Gastrocnemius medialis (tissue), 4 donors: Measurements from ENCODE around the gene DMXL2. TPM values are rescaled to one million over a fixed set of nuclear protein-coding genes. Genes with fewer than 3 reads are reported as not detected.

ENCODE experiments used
- ATAC-seq, 2 donors: fragments of 150-250 bp; one replicate each; pipeline ENCODE4 v1.9.1; 2016
- DNase-seq, 2 donors: peaks; one replicate each; pipeline ENCODE4 v3.0.0-alpha.2; 2019
- H3K27ac ChIP-seq, 4 donors: fragments of 200-600 bp; sonication (generic); 1 replicate in 1 of 4; 2 replicates in 3 of 4; pipeline ENCODE4 v1.5.1; 2016 to 2018; ENCODE audit warnings: mild to moderate bottlenecking in 2 of 4, moderate library complexity in 1 of 4
- H3K27me3 ChIP-seq, 3 donors: fragments of 200-600 bp; sonication (generic) in 2 of 3; 1 replicate in 1 of 3; 2 replicates in 2 of 3; pipeline versions ENCODE4 v1.5.1 to v1.6.0; 2016 to 2019; ENCODE audit warnings: mild to moderate bottlenecking in 1 of 3, moderate library complexity in 1 of 3
- H3K36me3 ChIP-seq, 2 donors: fragments of 200-600 bp; sonication (generic) in 1 of 2; one replicate each; pipeline ENCODE4 v1.5.1; 2017 to 2018
- H3K4me1 ChIP-seq, 2 donors: fragments of 200-600 bp; sonication (generic) in 1 of 2; one replicate each; pipeline ENCODE4 v1.5.1; 2016 to 2017; ENCODE audit warnings: mild to moderate bottlenecking in 2 of 2
- H3K4me3 ChIP-seq, 4 donors: fragments of 200-600 bp; sonication (generic) in 3 of 4; 1 replicate in 1 of 4; 2 replicates in 3 of 4; pipeline ENCODE4 v1.5.1; 2016 to 2019; ENCODE audit warnings: mild to moderate bottlenecking in 2 of 4
- H3K9me3 ChIP-seq, 3 donors: fragments of 200-600 bp; sonication (generic) in 2 of 3; 1 replicate in 1 of 3; 2 replicates in 2 of 3; pipeline ENCODE4 v1.5.1; 2016 to 2019
- POLR2A ChIP-seq, 2 donors: fragments of 450-650 bp; IDR thresholded peaks; one replicate each; pipeline ENCODE4 v1.6.1; 2017; ENCODE audit warnings: antibody characterized with exemption in 2 of 2, mild to moderate bottlenecking in 2 of 2, moderate library complexity in 2 of 2
- in situ Hi-C, 4 donors: fragments of 200-750 bp; cut with MboI; loops; one replicate each; pipeline versions ENCODE4 v1.15.0 to v1.8.0; 2017; ENCODE audit warnings: low sequenced_read_pairs in 4 of 4
- intact Hi-C: fragments of 100-400 bp; cut with DNase I; formaldehyde crosslinking; loops from one replicate; pipeline ENCODE4 v1.15.1; 2023; ENCODE audit warnings: low total_unique reads
- total RNA-seq, 4 donors: library from RNA; depleted of rRNA; stranded (reverse); fragments of >200 nt; gene quantifications; one replicate each; pipeline versions ENCODE4 v1.1.0 to v1.2.3, GENCODE V29; 2016
- TF ChIP-seq, protein P1 (sequence below), 5 experiments: fragments of 450-650 bp in 3 of 5; fragments of 200-600 bp in 2 of 5; sonication (generic) in 2 of 5; IDR thresholded peaks in 4 of 5; conservative IDR thresholded peaks in 1 of 5; 1 replicate in 4 of 5; 2 replicates in 1 of 5; pipeline ENCODE4 v1.5.1; 2016 to 2019; ENCODE audit warnings: antibody characterized with exemption in 5 of 5, mild to moderate bottlenecking in 3 of 5, moderate library complexity in 3 of 5

DMXL2 gene
- total RNA-seq, 4 donors from 2014 or later = 2.5 to 4.1 (median 3.0) TPM

DNA sequence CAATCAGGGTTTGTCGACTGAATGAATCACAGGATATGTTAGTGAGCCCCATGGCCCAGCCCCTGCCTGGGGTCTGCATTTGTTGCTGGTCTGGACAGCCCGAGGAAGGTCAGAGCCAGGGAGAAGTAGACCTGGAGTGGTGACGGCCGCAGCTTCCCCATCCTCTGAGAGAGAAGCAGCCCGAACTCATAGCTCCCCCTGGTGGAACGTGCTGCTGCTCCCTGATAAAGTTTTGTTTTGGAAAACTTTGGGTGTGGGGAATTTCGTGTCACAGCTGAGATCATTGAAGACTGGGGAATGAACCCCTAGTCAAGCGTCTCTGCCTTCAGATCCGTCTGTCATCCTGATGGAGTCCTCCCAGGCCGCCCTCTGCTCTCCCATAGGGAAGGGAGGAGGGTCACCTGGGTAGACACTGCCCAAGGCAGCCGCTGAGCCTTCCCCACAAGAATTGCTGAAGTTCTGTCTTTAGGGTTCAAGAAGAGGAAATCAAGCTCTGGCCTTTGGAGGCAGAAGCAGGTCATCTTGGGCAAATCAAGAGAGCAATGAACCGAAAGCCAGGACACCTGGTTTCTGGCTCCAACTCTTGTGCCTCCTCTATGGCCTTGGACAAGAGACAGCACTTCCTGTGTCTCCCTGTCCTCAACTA, 220.6 kb downstream of the DMXL2 start:
- ATAC-seq (no peak), DNase-seq (no peak)
- TF ChIP-seq, protein P1, sequence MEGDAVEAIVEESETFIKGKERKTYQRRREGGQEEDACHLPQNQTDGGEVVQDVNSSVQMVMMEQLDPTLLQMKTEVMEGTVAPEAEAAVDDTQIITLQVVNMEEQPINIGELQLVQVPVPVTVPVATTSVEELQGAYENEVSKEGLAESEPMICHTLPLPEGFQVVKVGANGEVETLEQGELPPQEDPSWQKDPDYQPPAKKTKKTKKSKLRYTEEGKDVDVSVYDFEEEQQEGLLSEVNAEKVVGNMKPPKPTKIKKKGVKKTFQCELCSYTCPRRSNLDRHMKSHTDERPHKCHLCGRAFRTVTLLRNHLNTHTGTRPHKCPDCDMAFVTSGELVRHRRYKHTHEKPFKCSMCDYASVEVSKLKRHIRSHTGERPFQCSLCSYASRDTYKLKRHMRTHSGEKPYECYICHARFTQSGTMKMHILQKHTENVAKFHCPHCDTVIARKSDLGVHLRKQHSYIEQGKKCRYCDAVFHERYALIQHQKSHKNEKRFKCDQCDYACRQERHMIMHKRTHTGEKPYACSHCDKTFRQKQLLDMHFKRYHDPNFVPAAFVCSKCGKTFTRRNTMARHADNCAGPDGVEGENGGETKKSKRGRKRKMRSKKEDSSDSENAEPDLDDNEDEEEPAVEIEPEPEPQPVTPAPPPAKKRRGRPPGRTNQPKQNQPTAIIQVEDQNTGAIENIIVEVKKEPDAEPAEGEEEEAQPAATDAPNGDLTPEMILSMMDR (IDR thresholded peaks at IDR 0.05 in 4 of 5, conservative IDR thresholded peaks at IDR 0.05 in 1 of 5) = peak in 1 of 5 experiments; percentile 26
- TF ChIP-seq POLR2A (IDR thresholded peaks at IDR 0.05) = no peak

DNA sequence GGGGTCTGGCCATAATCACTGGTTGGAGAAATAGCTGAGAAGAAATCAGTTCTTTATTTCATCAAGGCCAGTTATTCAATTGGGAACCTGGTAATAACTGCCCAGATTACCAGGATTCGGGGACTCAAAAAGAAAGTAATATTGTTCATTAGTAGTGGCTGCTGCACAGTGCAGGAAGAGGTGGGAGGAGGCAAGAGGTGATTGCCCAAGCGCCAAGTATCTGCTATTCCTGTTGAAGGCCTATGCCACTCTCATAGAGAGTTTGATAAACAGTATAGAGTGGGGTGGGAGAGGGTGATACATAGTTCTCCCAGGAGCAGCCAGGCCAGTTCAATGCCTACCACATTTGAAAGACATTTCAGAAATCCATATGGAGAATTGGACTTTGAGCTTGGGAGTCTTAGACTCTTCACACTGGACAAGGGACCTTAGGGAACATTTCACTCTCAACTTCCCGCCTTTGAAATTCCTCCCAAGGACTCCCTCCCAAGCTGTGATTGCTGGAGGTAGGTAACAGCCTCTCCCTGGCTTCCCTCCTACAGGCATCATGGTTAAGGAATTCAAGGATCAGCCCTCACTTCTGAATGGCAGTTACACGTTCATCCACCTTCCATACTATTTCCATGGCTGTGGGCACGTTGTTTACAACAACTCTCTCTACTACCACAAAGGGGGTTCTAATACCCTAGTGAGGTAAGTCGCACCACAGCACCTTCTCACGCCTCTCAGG, 221.4 kb downstream of the DMXL2 start:
- intact Hi-C loops (no loop called here), in situ Hi-C loops (no loop called here)
- TF ChIP-seq, protein P1 (IDR thresholded peaks at IDR 0.05 in 4 of 5, conservative IDR thresholded peaks at IDR 0.05 in 1 of 5) = no peak
- no peak for TF ChIP-seq POLR2A (IDR thresholded peaks at IDR 0.05)
- DNase-seq (no peak), ATAC-seq (no peak)
- H3K36me3 ChIP-seq = no peaks in the 10 kb centered on the region
- no peaks in the 10 kb centered on the region for H3K4me1 ChIP-seq
- H3K27ac ChIP-seq = no peak overlapping the region
- no peaks in the 10 kb centered on the region for H3K27me3 ChIP-seq
- no peaks in the 10 kb centered on the region for H3K9me3 ChIP-seq
- H3K4me3 ChIP-seq = no peak overlapping the region

More for the DNA sequence above, 220.6 kb downstream of the DMXL2 start:
- no peaks in the 10 kb centered on the region for H3K36me3 ChIP-seq
- no peaks in the 10 kb centered on the region for H3K9me3 ChIP-seq
- no peak overlapping the region for H3K27ac ChIP-seq
- in situ Hi-C loops (no loop called here), intact Hi-C loops (no loop called here)
- no peak overlapping the region for H3K4me3 ChIP-seq
- no peaks in the 10 kb centered on the region for H3K4me1 ChIP-seq
- H3K27me3 ChIP-seq = no peaks in the 10 kb centered on the region

DNA sequence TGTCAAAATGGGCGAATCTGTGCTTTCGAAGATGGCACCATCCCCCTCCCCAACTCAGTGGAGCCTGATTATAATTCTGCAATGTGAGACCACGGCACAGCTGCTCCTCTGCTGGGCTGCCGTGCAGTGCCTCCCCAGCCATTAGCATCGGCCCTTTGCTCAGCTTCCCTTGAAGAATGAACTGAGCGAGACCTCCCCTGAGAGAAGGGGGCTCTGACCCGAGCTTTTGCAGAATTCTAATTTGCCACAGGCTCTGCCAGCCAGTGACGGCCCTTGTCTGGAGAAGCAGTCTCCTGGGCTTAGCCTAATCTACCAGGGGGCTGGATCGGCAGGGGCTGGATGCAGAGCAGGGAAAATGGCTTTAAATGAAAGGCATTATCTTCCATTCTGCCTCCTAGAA, 223.9 kb downstream of the DMXL2 start:
- TF ChIP-seq, protein P1 (IDR thresholded peaks at IDR 0.05 in 4 of 5, conservative IDR thresholded peaks at IDR 0.05 in 1 of 5) = no peak
- TF ChIP-seq POLR2A (IDR thresholded peaks at IDR 0.05) = no peak
- intact Hi-C loops = no loop called here
- no peaks in the 10 kb centered on the region for H3K27me3 ChIP-seq

More for the DNA sequence above, 223.9 kb downstream of the DMXL2 start:
- Histone ChIP-seq H3K36me3 (no peaks in the 10 kb centered on the region), H3K4me1 (no peaks in the 10 kb centered on the region), H3K9me3 (no peaks in the 10 kb centered on the region), H3K27ac (no peak overlapping the region), H3K4me3 (no peak overlapping the region)
- no peak for ATAC-seq
- in situ Hi-C loops = loop anchor here in 2 of 4 donors (25.0 kb wide), 2 partner anchors 111 to 236 kb away; no protein-coding TSS in a partner anchor
- no peak for DNase-seq

Other genes with a start within 250 kb of the DMXL2 start
- not detected for gene SCG3, start 58.7 kb upstream of the DMXL2 start, total RNA-seq
- gene LYSMD2, start 114.9 kb upstream of the DMXL2 start, total RNA-seq = 10 to 100 TPM in 2 of 4 donors, 1 to 10 TPM in 2; 5.8 to 16.1 (median 10.6) TPM
- 1 to 10 TPM; 1.0 to 4.8 (median 2.4) TPM for gene TMOD2, start 128.8 kb upstream of the DMXL2 start, total RNA-seq
- gene TMOD3, start 206.9 kb upstream of the DMXL2 start, total RNA-seq = 1 to 10 TPM; 6.2 to 9.2 (median 6.7) TPM